Measurements from ENCODE around the gene MEGF11. TPM values are rescaled to one million over a fixed set of nuclear protein-coding genes. Genes with fewer than 3 reads are reported as not detected.

Gene MEGF11
- total and polyA plus RNA-seq, 4 donors, result 0.16 to 1.5 (median 0.50) TPM

DNA sequence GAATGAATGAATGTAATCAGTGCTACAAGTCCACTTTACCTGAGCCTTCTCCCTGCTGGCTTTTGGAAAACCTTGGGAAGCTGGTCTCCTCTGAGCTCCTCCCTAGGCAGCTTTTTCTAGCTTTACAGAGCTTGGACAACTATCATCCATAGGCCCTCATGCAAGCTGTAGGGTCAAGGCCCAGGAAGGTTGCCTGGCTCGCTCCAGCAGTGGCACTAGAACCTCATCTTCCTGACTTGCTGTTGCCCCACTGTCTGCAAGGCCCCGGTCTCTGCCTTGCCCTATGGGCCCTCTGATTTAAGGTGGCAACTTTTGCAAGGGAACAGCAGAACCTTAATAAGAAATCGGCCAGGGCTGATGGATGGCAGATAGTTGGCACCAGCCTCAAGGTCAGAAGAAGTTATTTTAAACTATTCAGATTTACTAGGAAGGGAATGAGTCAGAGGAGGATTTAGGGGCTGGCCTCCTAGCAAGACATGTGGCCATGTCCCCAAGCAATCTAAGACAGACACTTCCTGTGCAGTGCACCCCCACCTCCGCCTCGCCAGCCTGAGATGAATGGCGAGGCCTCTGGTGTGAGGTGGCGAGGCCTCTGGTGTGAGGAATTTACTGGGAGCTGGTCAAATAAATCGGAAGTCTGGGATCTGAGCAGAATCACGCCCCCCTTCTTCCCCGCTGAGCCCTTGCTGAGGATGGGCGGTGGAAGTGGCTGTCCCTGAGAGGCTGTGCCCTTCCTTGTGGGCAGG is 180.8 kb downstream of the MEGF11 start:
- Histone ChIP-seq H3K4me3 (no peak overlapping the region), H3K4me1 (ENCODE audit: control insufficient read depth in 5 of 5, insufficient read depth in 5 of 5, low read length in 5 of 5) (peaks cover 0 to 2% (median 0%) of the 10 kb centered on the region in 5 donors), H3K36me3 (ENCODE audit: control insufficient read depth in 4 of 4, insufficient read depth in 4 of 4, low read length in 4 of 4) (no peaks in the 10 kb centered on the region), H3K9me3 (ENCODE audit: control insufficient read depth in 4 of 4, insufficient read depth in 3 of 4, low read length in 3 of 4) (peaks cover 0 to 3% (median 0%) of the 10 kb centered on the region in 4 donors), H3K27me3 (ENCODE audit: control insufficient read depth in 3 of 3, insufficient read depth in 3 of 3, low read length in 2 of 3) (no peaks in the 10 kb centered on the region), H3K9ac (ENCODE audit: insufficient read depth in 1 of 2, low read length in 2 of 2) (no peak overlapping the region), H3K27ac (ENCODE audit: low read depth in 1 of 2, low read length in 1 of 2) (no peak overlapping the region)
- DNase-seq (no peak), ATAC-seq (ENCODE audit: insufficient read depth, low FRiP score) (no peak)
- TF ChIP-seq, protein P1, sequence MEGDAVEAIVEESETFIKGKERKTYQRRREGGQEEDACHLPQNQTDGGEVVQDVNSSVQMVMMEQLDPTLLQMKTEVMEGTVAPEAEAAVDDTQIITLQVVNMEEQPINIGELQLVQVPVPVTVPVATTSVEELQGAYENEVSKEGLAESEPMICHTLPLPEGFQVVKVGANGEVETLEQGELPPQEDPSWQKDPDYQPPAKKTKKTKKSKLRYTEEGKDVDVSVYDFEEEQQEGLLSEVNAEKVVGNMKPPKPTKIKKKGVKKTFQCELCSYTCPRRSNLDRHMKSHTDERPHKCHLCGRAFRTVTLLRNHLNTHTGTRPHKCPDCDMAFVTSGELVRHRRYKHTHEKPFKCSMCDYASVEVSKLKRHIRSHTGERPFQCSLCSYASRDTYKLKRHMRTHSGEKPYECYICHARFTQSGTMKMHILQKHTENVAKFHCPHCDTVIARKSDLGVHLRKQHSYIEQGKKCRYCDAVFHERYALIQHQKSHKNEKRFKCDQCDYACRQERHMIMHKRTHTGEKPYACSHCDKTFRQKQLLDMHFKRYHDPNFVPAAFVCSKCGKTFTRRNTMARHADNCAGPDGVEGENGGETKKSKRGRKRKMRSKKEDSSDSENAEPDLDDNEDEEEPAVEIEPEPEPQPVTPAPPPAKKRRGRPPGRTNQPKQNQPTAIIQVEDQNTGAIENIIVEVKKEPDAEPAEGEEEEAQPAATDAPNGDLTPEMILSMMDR (IDR thresholded peaks at IDR 0.05; ENCODE audit: control extremely low read depth, extremely low read depth), result no peak
- WGBS, 2 donors, result 56 to 82% methylated on average over 11 of the region's 11 CpGs

DNA sequence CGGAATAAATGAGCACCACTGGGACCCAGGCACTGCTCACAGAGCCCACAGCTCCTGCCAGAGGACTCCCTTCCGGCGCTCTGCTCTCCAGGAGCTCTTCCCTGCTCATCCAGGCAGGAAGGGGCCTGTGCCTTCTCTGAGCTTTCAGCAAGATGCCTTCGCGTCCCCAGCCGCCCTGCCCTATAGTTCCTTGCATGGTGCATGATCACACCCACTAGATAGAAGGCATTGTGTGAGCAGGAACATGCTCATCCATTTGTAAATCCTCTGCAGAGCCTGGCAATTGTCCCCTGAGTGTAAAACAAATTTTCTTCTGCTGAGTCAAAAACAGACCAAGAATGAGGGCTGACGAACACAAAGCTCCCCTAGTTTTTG is 181.6 kb downstream of the MEGF11 start:
- Histone ChIP-seq H3K4me1 (ENCODE audit: control insufficient read depth in 5 of 5, insufficient read depth in 5 of 5, low read length in 5 of 5) (peaks cover 0 to 2% (median 0%) of the 10 kb centered on the region in 5 donors), H3K4me3 (no peak overlapping the region), H3K9me3 (ENCODE audit: control insufficient read depth in 4 of 4, insufficient read depth in 3 of 4, low read length in 3 of 4) (peaks cover 0 to 3% (median 0%) of the 10 kb centered on the region in 4 donors), H3K9ac (ENCODE audit: insufficient read depth in 1 of 2, low read length in 2 of 2) (no peak overlapping the region), H3K36me3 (ENCODE audit: control insufficient read depth in 4 of 4, insufficient read depth in 4 of 4, low read length in 4 of 4) (no peaks in the 10 kb centered on the region), H3K27me3 (ENCODE audit: control insufficient read depth in 3 of 3, insufficient read depth in 3 of 3, low read length in 2 of 3) (no peaks in the 10 kb centered on the region), H3K27ac (ENCODE audit: low read depth in 1 of 2, low read length in 1 of 2) (no peak overlapping the region)
- no peak for ATAC-seq (ENCODE audit: insufficient read depth, low FRiP score)
- WGBS, 2 donors, result 90% methylated on average over 7 of the region's 7 CpGs
- DNase-seq, result no peak
- TF ChIP-seq, protein P1 (IDR thresholded peaks at IDR 0.05; ENCODE audit: control extremely low read depth, extremely low read depth), result no peak

GRCh38 chr15:66071160-66071920 is 182.2 kb downstream of the MEGF11 start:
- Histone ChIP-seq H3K4me1 (ENCODE audit: control insufficient read depth in 5 of 5, insufficient read depth in 5 of 5, low read length in 5 of 5) (peaks cover 0 to 2% (median 0%) of the 10 kb centered on the region in 5 donors), H3K9me3 (ENCODE audit: control insufficient read depth in 4 of 4, insufficient read depth in 3 of 4, low read length in 3 of 4) (peaks cover 0 to 3% (median 0%) of the 10 kb centered on the region in 4 donors), H3K27me3 (ENCODE audit: control insufficient read depth in 3 of 3, insufficient read depth in 3 of 3, low read length in 2 of 3) (no peaks in the 10 kb centered on the region), H3K4me3 (no peak overlapping the region), H3K27ac (ENCODE audit: low read depth in 1 of 2, low read length in 1 of 2) (no peak overlapping the region), H3K9ac (ENCODE audit: insufficient read depth in 1 of 2, low read length in 2 of 2) (no peak overlapping the region), H3K36me3 (ENCODE audit: control insufficient read depth in 4 of 4, insufficient read depth in 4 of 4, low read length in 4 of 4) (no peaks in the 10 kb centered on the region)
- no peak for ATAC-seq (ENCODE audit: insufficient read depth, low FRiP score)
- peak in 1 of 3 donors; percentile 9 for DNase-seq
- 80 to 88% methylated on average over 14 of the region's 14 CpGs for WGBS, 2 donors
- TF ChIP-seq, protein P1 (IDR thresholded peaks at IDR 0.05; ENCODE audit: control extremely low read depth, extremely low read depth), result no peak
